Mammary microvascular endothelial cell (primary cell): ENCODE measurements around the gene DDTL. TPM values are rescaled to one million over a fixed set of nuclear protein-coding genes. Genes with fewer than 3 reads are reported as not detected.

Experiments
- total RNA-seq: library from RNA; depleted of rRNA; stranded (reverse); fragments of >200 nt; gene quantifications from 2 replicates; pipeline ENCODE4 v1.2.3, GENCODE V29; 2015

Gene DDTL
- 0.39 and 0.60 TPM in 2 replicates for total RNA-seq

DNA sequence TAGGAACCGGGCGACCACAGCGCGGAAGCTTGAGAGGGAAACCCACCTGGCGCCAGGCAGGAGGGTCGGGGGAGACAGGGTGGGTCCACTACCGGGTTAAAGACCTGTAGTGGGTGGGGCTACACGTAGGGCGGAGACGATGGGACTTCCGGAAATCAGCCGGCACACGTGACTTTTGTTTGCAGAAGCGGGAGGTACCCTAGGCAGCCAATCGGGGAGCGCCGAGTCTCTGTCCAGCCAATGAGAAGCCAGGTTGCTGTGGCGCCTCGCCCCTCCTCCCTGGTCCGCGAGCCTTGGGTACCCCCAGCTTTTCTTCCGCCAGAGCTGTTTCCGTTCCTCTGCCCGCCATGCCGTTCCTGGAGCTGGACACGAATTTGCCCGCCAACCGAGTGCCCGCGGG, at the start of gene DDTL:
TSS of gene DDTL (plus strand) at position 321 of the 400 bp plus-strand sequence. CDS start at position 348, 27 bp downstream.

DNA sequence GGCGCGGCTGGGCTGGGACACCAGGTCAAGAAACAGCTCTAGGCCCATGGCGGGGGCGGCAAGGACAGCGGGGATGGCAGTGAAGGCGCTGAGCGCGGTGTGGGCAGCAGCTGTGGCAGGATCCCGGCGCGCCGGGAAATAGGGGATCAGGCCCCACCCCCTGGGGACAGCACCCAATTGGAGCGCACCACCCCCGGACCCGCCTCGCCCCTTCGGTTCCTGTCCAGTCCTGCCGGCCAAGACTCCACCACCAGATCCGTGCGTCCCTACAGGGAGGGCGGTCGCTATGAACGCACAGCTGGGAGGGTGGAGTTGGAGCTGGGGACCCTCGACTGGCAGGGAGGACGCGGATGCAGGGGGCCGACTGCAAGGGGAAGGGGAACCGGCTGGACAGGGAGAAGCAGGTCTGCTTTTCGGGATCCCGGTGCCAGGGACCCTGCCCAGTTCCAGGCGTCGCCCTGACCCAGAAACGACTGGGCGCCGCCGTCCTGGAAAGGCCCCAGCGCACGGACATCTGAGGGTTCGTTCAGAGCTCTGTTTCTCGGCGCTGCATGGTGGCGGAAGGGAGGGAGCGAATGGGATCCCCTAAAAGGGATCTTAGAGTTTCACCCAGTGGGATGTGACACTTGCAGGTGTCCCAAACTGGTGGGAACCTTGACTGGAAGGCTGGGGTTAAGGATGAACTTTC, 5.5 kb upstream of the DDTL start, which contains the start of gene GSTT2B:
TSS of gene GSTT2B (minus strand) at position 112 of the 688 bp plus-strand sequence. CDS start at position 48, 64 bp downstream.

DNA sequence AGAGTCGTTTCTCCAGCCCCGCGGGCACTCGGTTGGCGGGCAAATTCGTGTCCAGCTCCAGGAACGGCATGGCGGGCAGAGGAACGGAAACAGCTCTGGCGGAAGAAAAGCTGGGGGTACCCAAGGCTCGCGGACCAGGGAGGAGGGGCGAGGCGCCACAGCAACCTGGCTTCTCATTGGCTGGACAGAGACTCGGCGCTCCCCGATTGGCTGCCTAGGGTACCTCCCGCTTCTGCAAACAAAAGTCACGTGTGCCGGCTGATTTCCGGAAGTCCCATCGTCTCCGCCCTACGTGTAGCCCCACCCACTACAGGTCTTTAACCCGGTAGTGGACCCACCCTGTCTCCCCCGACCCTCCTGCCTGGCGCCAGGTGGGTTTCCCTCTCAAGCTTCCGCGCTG, 7.7 kb downstream of the DDTL start, which contains the start of gene DDT:
TSS of gene DDT (minus strand) at position 97 of the 400 bp plus-strand sequence. CDS start at position 70, 27 bp downstream.

DNA sequence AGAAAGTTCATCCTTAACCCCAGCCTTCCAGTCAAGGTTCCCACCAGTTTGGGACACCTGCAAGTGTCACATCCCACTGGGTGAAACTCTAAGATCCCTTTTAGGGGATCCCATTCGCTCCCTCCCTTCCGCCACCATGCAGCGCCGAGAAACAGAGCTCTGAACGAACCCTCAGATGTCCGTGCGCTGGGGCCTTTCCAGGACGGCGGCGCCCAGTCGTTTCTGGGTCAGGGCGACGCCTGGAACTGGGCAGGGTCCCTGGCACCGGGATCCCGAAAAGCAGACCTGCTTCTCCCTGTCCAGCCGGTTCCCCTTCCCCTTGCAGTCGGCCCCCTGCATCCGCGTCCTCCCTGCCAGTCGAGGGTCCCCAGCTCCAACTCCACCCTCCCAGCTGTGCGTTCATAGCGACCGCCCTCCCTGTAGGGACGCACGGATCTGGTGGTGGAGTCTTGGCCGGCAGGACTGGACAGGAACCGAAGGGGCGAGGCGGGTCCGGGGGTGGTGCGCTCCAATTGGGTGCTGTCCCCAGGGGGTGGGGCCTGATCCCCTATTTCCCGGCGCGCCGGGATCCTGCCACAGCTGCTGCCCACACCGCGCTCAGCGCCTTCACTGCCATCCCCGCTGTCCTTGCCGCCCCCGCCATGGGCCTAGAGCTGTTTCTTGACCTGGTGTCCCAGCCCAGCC, 13.0 kb downstream of the DDTL start, which contains the start of gene GSTT2:
TSS of gene GSTT2 (plus strand) at position 578 of the 684 bp plus-strand sequence.

DNA sequence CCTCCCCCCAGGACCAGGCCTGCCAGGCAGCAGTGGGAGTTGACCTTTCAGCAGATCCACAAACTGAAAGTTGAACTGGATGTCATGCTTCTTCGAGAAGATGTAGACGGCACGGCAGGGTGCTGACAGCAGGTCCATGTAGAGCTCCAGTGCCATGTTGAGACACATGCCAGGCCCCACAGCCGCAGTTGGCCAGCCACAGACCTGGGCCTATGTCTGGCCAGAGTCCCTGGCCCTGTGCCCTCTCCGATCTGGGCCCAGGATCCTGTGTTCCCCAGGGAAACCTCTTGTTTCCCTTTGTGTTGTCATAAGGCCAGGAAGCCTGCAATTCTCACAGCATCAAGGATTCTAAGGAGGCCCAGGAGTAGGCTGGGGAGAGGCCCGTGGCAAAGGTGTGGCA, 38.5 kb downstream of the DDTL start, which contains the start of gene GSTT4:
TSS of gene GSTT4 (minus strand) at position 253 of the 400 bp plus-strand sequence. CDS start at position 156, 97 bp downstream.

Other genes with a start within 250 kb of the DDTL start
- gene ZNF70, start 215.8 kb upstream of the DDTL start, total RNA-seq = 2.2 and 2.7 TPM in 2 replicates
- not detected in 2 replicates for gene VPREB3, start 212.5 kb upstream of the DDTL start, total RNA-seq
- not detected in 2 replicates for gene C22orf15, start 203.9 kb upstream of the DDTL start, total RNA-seq
- 8.1 and 23.5 TPM in 2 replicates for gene CHCHD10, start 198.9 kb upstream of the DDTL start, total RNA-seq
- 4.1 and 5.2 TPM in 2 replicates for gene MMP11, start 194.0 kb upstream of the DDTL start, total RNA-seq
- gene SMARCB1, start 179.9 kb upstream of the DDTL start, total RNA-seq = 111 and 119 TPM in 2 replicates
- gene DERL3, start 127.9 kb upstream of the DDTL start, total RNA-seq = 0.07 and 3.1 TPM in 2 replicates
- 4.5 and 5.0 TPM in 2 replicates for gene SLC2A11, start 109.0 kb upstream of the DDTL start, total RNA-seq
- 660 and 704 TPM in 2 replicates for gene MIF, start 72.5 kb upstream of the DDTL start, total RNA-seq
- 9.9 and 11.7 TPM in 2 replicates for gene GSTT2B, start 5.7 kb upstream of the DDTL start, total RNA-seq
- 116 and 127 TPM in 2 replicates for gene DDT, start 7.6 kb downstream of the DDTL start, total RNA-seq
- 1.3 and 6.1 TPM in 2 replicates for gene GSTT2, start 13.2 kb downstream of the DDTL start, total RNA-seq
- gene GSTT4, start 38.6 kb downstream of the DDTL start, total RNA-seq = not detected in 2 replicates
- 28.5 and 28.8 TPM in 2 replicates for gene CABIN1, start 44.4 kb downstream of the DDTL start, total RNA-seq
- gene SUSD2, start 214.6 kb downstream of the DDTL start, total RNA-seq = under 0.01 and 0.15 TPM in 2 replicates